Fibroblast of villous mesenchyme (primary cell): ENCODE results near the gene CCT5. TPM values are rescaled to one million over a fixed set of nuclear protein-coding genes. Genes with fewer than 3 reads are reported as not detected.
"Not testable (repeated sequence)": the region's sequence is repeated elsewhere in the genome, so short reads cannot be mapped to it uniquely, and the experiment has no call there.

Source experiments
- DNase-seq: peaks from one replicate; pipeline ENCODE4 v3.0.0-alpha.2; 2010; ENCODE audit warnings: low read depth
- H3K4me3 ChIP-seq: 2 replicates; pipeline ENCODE4 v1.5.1; 2011; ENCODE audit warnings: low read depth, mild to moderate bottlenecking, low read length
- total RNA-seq: library from RNA; depleted of rRNA; stranded (reverse); fragments of >200 nt; gene quantifications from 2 replicates; pipeline ENCODE4 v1.2.3, GENCODE V29; 2012
- TF ChIP-seq, protein P1 (sequence below): IDR thresholded peaks from 2 replicates; pipeline ENCODE4 v1.5.1; 2012; ENCODE audit warnings: low read depth, mild to moderate bottlenecking, low read length; ENCODE audit not compliant: insufficient read depth

The CCT5 gene
- total RNA-seq, 1 donor: 425 TPM

DNA sequence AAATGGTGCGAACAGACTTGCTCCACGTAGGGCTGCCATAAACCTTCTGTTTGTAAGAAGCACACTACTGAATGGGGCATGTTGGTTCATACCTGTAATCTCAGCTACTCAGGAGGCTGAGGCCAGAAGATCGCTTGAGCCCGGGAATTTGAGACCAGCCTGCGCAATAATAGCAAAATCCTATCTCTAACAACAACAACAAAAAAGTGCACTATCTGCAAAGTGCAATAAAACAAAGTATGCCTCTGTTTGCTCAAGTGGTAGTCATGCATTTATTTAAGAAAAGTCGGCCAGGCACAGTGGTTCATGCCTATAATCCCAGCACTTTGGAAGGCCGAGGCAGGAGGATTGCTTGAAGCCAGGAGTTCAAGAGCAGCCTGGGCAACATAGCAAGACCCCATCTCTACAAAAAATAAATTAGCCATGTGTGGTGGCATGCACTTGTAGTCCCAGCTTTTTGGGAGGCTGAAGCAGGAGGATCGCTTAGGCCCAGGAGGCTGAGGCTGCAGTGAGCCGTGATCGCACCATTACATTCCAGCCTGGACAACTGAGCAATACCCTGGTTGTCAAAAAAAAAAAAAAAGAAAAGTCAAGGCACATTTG is 5.6 kb upstream of the CCT5 start:
- H3K4me3 ChIP-seq: no peak overlapping the region
- no peak for DNase-seq
- TF ChIP-seq, protein P1, sequence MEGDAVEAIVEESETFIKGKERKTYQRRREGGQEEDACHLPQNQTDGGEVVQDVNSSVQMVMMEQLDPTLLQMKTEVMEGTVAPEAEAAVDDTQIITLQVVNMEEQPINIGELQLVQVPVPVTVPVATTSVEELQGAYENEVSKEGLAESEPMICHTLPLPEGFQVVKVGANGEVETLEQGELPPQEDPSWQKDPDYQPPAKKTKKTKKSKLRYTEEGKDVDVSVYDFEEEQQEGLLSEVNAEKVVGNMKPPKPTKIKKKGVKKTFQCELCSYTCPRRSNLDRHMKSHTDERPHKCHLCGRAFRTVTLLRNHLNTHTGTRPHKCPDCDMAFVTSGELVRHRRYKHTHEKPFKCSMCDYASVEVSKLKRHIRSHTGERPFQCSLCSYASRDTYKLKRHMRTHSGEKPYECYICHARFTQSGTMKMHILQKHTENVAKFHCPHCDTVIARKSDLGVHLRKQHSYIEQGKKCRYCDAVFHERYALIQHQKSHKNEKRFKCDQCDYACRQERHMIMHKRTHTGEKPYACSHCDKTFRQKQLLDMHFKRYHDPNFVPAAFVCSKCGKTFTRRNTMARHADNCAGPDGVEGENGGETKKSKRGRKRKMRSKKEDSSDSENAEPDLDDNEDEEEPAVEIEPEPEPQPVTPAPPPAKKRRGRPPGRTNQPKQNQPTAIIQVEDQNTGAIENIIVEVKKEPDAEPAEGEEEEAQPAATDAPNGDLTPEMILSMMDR: no peak

DNA sequence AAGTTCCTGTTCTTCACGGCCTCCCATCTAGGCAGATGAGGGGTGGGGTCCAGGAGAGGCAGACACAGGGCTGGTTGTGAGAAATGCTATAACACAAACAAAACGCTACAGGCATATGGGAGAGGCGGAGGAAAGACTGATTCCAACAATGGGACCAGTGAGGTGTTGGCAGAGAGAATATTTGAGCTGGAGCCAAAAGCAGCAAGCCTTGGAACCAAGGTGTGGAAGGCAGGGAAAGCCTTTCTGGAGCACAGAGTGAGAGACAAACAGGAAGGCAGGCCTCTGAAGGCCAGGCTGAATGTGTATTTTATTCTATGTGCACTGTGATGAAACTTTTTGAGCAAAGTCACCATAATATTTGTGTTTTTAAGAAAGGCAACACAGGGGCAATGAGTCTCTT is 3.3 kb upstream of the CCT5 start:
- no peak for DNase-seq
- TF ChIP-seq, protein P1: no peak
- no peak overlapping the region for H3K4me3 ChIP-seq

DNA sequence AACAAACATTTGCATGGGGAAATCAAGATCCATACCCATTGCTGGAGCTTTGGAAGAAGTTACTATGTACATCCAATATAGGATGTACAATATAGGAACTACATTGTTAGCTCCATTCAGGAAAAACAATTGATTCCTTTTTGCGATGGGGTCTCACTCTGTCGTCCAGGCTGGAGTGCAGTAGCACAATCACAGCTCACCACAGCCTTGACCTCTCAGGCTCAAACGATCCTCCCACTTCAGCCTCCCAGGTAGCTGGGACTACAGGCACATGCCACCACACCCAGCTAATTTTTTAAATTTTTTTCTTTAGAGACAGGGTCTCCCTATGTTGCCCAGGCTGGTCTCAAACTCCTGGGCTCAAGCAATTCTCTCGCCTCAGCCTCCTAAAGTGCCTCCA is 2.9 kb upstream of the CCT5 start:
- not testable (repeated sequence) for DNase-seq, H3K4me3 ChIP-seq

DNA sequence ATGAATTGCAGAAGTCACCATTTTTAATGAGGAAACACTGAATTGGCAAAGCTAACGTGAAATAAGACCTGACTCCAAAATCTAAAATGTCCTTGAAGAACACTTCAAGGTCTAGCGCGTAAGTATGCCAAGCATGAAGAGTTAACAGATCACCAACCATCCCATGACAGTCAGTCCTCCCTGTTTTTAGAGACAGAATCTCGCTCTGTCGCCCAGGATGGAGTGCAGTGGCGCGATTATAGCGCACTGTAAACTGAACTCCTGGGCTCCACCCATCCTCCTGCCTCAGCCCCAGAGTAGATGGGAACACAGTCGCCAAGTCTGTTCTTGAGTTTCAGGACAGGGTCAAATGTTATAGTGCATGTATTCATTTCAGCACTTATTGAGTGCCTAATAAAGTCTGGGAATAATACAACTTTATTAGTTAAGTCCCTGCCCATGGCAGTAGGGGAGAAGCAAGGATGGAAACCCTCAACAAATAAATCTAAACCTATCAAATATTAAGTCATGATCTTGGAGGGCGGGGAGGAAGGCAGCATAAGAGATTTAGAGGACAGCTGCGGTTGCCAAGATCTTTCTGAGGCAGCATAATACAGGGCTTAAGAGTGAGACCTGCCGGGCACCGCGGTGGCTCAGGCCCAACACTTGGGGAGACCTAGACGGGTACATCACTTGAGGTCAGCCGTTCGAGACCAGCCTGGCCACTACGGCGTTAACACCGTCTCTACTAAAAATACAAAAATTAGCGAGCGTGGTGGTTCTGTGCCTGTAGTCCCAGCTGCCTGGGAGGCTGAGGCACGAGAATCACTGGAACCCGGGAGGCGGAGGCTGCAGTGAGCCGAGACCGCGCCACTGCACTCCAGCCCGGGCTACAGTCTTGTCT is 1.5 kb upstream of the CCT5 start:
- TF ChIP-seq, protein P1: no peak
- peak overlapping the region; percentile 93 for H3K4me3 ChIP-seq
- DNase-seq: no peak

DNA sequence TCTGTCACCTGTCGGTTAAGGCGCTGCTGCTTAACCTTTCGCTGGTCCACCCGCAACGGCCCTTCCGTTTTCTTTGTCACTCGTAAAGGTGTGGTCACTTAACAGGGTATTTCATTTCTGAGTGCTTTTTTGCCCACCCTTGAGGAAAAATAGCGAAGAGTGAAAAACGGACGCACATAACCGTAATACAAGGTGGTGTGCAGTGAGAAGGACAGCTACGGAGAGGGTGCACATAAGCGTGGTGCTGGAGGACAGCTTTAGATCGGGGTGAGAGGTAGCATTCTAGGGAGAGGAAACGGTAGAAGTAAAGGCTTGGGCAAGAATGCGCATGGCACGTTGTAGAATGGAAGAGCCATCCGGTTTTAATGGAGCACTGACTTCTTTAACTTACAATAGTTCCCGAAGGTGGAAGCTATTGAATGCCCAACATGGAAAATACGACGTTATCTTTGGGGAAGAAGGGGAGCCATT is 761 bp downstream of the CCT5 start:
- peak; percentile 27 for DNase-seq
- TF ChIP-seq, protein P1: no peak
- peak overlapping the region; percentile 93 for H3K4me3 ChIP-seq

DNA sequence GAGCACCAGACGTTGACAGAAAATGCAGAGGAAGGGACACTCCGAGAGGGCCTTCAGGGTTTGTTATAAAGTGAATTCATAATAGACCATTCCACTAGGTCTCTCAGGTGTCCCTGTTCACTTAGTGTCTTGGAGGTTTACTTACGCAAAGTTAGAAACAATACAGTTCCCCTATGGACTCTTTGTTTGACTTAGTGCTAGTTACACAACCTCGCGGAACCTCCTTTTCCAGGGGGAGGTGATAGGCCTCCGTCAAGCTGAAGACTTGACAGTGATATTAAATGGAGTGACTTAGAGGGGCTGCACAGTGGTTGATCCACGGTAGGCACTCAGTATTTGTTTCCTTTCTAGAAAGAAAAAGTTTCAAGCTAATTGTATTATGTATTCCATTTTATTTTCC is 1.3 kb downstream of the CCT5 start:
- TF ChIP-seq, protein P1: no peak
- H3K4me3 ChIP-seq: peak overlapping the region; percentile 93
- no peak for DNase-seq

DNA sequence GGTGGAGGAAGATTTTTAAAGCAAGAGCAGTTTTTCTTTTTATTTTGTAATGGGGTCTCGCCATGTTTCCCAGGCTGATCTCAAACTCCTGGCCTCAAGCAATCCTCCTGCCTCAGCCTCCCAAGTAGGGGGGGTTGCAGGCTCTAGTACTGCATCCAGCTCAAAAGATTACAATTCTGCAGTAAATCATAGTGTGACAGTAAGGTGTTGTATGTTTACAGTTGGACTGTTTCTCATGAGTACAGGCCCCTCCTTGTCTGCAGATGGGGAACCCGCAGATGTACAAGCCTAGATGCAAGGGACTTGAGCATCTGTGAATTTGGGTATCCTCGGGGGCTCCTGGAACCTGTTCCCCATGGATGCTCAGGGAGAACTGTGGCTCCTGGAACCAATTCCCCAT is 3.3 kb downstream of the CCT5 start:
- TF ChIP-seq, protein P1: no peak
- DNase-seq: no peak
- H3K4me3 ChIP-seq: no peak overlapping the region
